Endodermal cell (in vitro differentiated cells): ENCODE results near the gene WDR90. TPM values are rescaled to one million over a fixed set of nuclear protein-coding genes. Genes with fewer than 3 reads are reported as not detected.

Experiments
- DNase-seq: peaks from one replicate; pipeline ENCODE4 v3.0.0-alpha.2; 2017
- H3K27ac ChIP-seq: 2 replicates; pipeline ENCODE4 v1.5.1; 2013; ENCODE audit warnings: mild to moderate bottlenecking, low read depth, low read length, moderate library complexity
- H3K27me3 ChIP-seq: 2 replicates; pipeline ENCODE4 v1.6.1; 2013; ENCODE audit warnings: mild to moderate bottlenecking, low read length, moderate library complexity; ENCODE audit not compliant: insufficient read depth, control insufficient read depth, poor library complexity, severe bottlenecking
- H3K36me3 ChIP-seq: 2 replicates; pipeline ENCODE4 v1.7.0; 2013; ENCODE audit warnings: mild to moderate bottlenecking, low read length, moderate library complexity; ENCODE audit not compliant: control insufficient read depth, insufficient read depth
- H3K4me1 ChIP-seq: one replicate; pipeline ENCODE4 v1.7.0; 2013; ENCODE audit warnings: low read length; ENCODE audit not compliant: control insufficient read depth, insufficient read depth
- H3K4me3 ChIP-seq: 2 replicates; pipeline ENCODE4 v1.5.1; 2013; ENCODE audit warnings: mild to moderate bottlenecking, low read length, moderate library complexity
- H3K9ac ChIP-seq: 2 replicates; pipeline ENCODE4 v1.6.1; 2013; ENCODE audit warnings: mild to moderate bottlenecking, low read length, moderate library complexity; ENCODE audit not compliant: poor library complexity, severe bottlenecking; ENCODE audit errors: extremely low read depth
- H3K9me3 ChIP-seq: 2 replicates; pipeline ENCODE4 v1.6.1; 2013; ENCODE audit warnings: mild to moderate bottlenecking, low read length, moderate library complexity; ENCODE audit not compliant: control insufficient read depth
- H3K27ac Mint-ChIP-seq: 2 replicates; pipeline ENCODE4 v1.8.0; 2020; ENCODE audit warnings: mixed read lengths
- H3K27me3 Mint-ChIP-seq: 2 replicates; pipeline ENCODE4 v1.8.0; 2021; ENCODE audit warnings: mild to moderate bottlenecking, mixed read lengths; ENCODE audit not compliant: insufficient read depth
- H3K36me3 Mint-ChIP-seq: 2 replicates; pipeline ENCODE4 v1.8.0; 2020; ENCODE audit warnings: low read depth, mixed read lengths
- H3K4me1 Mint-ChIP-seq: 2 replicates; pipeline ENCODE4 v1.8.0; 2020; ENCODE audit warnings: mixed read lengths
- H3K4me3 Mint-ChIP-seq: 2 replicates; pipeline ENCODE4 v1.8.0; 2020; ENCODE audit warnings: mild to moderate bottlenecking, moderate library complexity, mixed read lengths
- H3K9me3 Mint-ChIP-seq: 2 replicates; pipeline ENCODE4 v1.8.0; 2020; ENCODE audit warnings: mild to moderate bottlenecking, mixed read lengths
- WGBS, 2 experiments: methylation state at CpG; one replicate each; pipeline versions ENCODE4 v1.1.5 to v1.1.7; 2013; ENCODE audit warnings: missing lambda C conversion rate in 2 of 2, mixed read lengths in 1 of 2; ENCODE audit not compliant: insufficient coverage in 1 of 2, insufficient read length in 1 of 2; 5-methylcytosine and 5-hydroxymethylcytosine counted together
- total RNA-seq, 2 donors: library from RNA; stranded (reverse); fragmentation: NEBNext Ultra II Directional in 1 of 2; extraction: Animal tissue kit (Norgen Biotek cat#: 25700) in 1 of 2; gene quantifications; 2 replicates in 1 of 2; 3 replicates in 1 of 2; pipeline ENCODE4 v1.2.1, GENCODE V29; 2021
- TF ChIP-seq, protein P1 (sequence below): fragments of 200-600 bp; sonication (generic); conservative IDR thresholded peaks from 2 replicates; pipeline ENCODE4 v1.5.0; 2021; ENCODE audit warnings: antibody characterized with exemption, mild to moderate bottlenecking

Gene WDR90
- total RNA-seq, 2 donors from 2014 or later: 112 to 120 TPM

DNA sequence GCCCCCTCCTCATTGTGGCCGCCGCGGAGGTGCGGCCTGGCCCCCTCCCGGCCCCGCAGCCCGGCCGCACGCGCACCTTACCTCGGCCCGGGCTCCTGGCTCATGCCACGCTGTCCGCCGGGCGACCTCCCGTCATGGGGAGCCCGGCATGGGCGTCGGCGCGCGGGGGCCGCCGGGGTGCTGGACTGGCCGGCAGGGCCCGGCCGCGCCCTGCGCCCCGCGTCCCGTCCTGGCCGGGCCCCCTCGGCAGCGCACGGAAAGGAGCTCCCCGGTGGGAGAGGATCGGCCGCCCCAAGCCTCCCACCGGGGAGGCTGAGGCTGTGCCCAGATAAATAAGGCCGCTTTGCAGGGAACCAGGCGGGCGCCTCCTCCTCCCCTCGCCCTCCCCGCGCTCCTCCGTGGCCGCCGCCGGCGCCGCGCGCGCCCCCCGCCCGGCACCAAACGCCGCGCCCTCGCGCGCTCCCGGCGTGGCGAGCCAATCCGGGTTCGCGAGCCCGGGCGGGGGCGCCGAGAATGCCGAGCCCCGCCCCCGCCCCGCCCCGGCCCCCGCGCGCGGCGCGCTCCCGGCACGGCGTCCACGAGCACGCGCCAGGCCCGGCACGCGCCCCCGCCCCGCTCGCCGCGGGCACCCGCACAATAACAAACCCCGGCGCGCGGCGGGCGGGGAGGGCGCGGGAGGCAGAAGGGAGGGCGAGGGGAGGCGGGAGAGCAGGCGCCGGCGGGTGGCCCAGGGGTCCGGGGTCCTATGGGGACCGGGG, 56.4 kb downstream of the WDR90 start, which contains the start of gene FBXL16:
Gene FBXL16 (minus strand): TSS at position 371 of the 758 bp plus-strand sequence. CDS start 8,396 bp downstream, outside the sequence.
- Histone ChIP-seq H3K4me3 (no peak within 1 kb of the TSS), H3K27me3 (peaks cover 92% of the 10 kb centered on the region), H3K27ac (no peak within 1 kb of the TSS), H3K9ac (no peak within 1 kb of the TSS), H3K36me3 (no peaks in the 10 kb centered on the region), H3K9me3 (no peaks in the 10 kb centered on the region), H3K4me1 (no peaks in the 10 kb centered on the region)
- Mint-ChIP-seq H3K4me3 (peak within 1 kb of the TSS; percentile 48), H3K4me1 (no peaks in the 10 kb centered on the region), H3K27ac (no peak within 1 kb of the TSS), H3K27me3 (peaks cover 88% of the 10 kb centered on the region), H3K9me3 (no peaks in the 10 kb centered on the region), H3K36me3 (no peaks in the 10 kb centered on the region)
- TF ChIP-seq, protein P1, sequence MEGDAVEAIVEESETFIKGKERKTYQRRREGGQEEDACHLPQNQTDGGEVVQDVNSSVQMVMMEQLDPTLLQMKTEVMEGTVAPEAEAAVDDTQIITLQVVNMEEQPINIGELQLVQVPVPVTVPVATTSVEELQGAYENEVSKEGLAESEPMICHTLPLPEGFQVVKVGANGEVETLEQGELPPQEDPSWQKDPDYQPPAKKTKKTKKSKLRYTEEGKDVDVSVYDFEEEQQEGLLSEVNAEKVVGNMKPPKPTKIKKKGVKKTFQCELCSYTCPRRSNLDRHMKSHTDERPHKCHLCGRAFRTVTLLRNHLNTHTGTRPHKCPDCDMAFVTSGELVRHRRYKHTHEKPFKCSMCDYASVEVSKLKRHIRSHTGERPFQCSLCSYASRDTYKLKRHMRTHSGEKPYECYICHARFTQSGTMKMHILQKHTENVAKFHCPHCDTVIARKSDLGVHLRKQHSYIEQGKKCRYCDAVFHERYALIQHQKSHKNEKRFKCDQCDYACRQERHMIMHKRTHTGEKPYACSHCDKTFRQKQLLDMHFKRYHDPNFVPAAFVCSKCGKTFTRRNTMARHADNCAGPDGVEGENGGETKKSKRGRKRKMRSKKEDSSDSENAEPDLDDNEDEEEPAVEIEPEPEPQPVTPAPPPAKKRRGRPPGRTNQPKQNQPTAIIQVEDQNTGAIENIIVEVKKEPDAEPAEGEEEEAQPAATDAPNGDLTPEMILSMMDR: no peak
- 0 to 1% methylated on average over 17 to 102 of the region's 115 CpGs for WGBS, 2 experiments
- peak; percentile 68 for DNase-seq

DNA sequence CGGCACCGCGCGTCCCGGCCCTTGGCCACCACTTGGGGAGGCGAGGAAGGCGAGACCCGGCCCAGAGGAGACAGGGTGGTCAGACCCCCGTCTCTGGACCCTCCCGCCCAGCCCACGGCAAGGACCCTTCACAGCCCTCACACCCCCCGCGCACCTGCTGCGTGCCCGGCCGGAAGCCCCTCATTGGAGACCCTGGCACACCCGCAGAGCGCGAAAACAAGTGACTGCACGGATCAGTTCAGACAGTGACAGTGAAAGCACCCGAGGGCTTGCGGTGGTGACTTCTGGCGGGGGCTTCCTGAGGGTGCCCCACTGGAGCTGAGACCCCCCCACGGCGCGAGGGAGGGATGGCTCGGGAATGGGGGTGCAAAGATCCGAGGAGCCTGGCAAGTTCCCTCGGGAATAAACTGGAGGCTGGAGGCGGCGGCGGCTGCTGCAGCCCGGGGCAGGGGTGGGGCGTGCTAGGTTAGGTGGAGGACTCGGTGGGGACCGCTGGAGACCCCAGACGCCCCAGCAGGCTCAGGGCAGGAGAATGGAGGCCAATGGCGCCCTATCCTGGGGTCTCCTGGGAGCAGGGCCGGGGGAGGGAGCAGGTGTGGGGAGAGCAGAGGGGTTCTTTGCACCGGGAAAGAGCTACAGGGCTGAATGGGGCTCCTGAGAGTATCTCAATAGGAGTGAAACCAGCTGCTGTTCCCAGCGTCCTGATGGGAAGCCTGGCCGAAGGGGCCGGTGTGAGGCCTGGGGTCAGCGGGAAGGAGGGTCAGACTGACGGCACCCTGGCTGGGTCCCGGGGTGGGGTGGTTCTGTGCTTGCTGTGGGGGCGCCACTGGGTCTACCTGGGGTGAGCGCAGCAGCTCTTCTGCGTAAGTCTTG, 57.3 kb downstream of the WDR90 start:
- H3K4me3 Mint-ChIP-seq: peak overlapping the region; percentile 48
- 8 to 12% methylated on average over 20 to 49 of the region's 49 CpGs for WGBS, 2 experiments
- Histone ChIP-seq H3K4me3 (no peak overlapping the region), H3K27ac (no peak overlapping the region), H3K36me3 (no peaks in the 10 kb centered on the region), H3K4me1 (no peaks in the 10 kb centered on the region), H3K27me3 (peaks cover 92% of the 10 kb centered on the region), H3K9ac (no peak overlapping the region), H3K9me3 (no peaks in the 10 kb centered on the region)
- no peaks in the 10 kb centered on the region for H3K9me3 Mint-ChIP-seq
- no peaks in the 10 kb centered on the region for H3K36me3 Mint-ChIP-seq
- DNase-seq: peak; percentile 70
- H3K4me1 Mint-ChIP-seq: no peaks in the 10 kb centered on the region
- H3K27me3 Mint-ChIP-seq: peaks cover 84% of the 10 kb centered on the region
- TF ChIP-seq, protein P1: no peak
- H3K27ac Mint-ChIP-seq: no peak overlapping the region

DNA sequence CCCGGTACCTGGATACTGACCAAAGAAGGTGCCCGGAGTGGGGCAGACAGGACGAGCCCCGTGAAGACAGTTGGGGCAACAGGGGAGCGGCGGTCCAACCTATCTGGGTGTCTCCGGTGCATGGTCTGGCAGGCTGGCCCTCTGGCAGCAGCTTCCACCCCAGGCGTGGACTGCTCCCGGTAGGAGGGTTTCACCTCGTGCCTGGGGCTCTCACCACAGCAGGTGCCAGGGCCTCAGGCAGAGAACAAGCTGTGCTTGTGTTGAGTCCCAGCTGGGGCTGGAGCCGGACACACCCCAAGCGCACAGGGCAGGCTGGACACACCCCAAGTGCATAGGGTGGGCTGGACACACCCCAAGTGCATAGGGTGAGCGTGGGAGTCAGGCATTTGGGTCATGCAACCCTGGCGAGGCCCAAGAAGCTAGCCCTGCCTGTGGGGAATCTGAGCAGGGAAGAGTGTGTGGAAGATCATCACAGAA, 57.9 kb downstream of the WDR90 start:
- Mint-ChIP-seq H3K4me1 (no peaks in the 10 kb centered on the region), H3K27me3 (peaks cover 82% of the 10 kb centered on the region)

More for the DNA sequence above, 57.9 kb downstream of the WDR90 start:
- no peak for DNase-seq
- no peaks in the 10 kb centered on the region for H3K9me3 Mint-ChIP-seq
- H3K4me3 Mint-ChIP-seq: peak overlapping the region; percentile 48
- H3K27ac ChIP-seq: no peak overlapping the region
- H3K36me3 Mint-ChIP-seq: no peaks in the 10 kb centered on the region
- no peak overlapping the region for H3K9ac ChIP-seq
- TF ChIP-seq, protein P1: no peak
- H3K4me1 ChIP-seq: no peaks in the 10 kb centered on the region
- no peaks in the 10 kb centered on the region for H3K9me3 ChIP-seq
- H3K4me3 ChIP-seq: no peak overlapping the region
- no peak overlapping the region for H3K27ac Mint-ChIP-seq
- H3K36me3 ChIP-seq: no peaks in the 10 kb centered on the region
- WGBS, 2 experiments: 39 to 49% methylated on average over 12 to 14 of the region's 14 CpGs
- H3K27me3 ChIP-seq: peaks cover 87% of the 10 kb centered on the region
